ENCODE measurements around the gene NGLY1. TPM values are rescaled to one million over a fixed set of nuclear protein-coding genes. Genes with fewer than 3 reads are reported as not detected.

Gene NGLY1
- total RNA-seq, 4 donors from 2014 or later, result 61.5 to 73.3 (median 68.6) TPM

GRCh38 chr3:25768851-25769250 is 14.4 kb downstream of the NGLY1 start:
- TF ChIP-seq CTCF (IDR thresholded peaks at IDR 0.05 in 4 of 5, conservative IDR thresholded peaks at IDR 0.05 in 1 of 5) (no peak), POLR2A (IDR thresholded peaks at IDR 0.05) (no peak)
- ATAC-seq (no peak), DNase-seq (no peak)
- H3K4me1 ChIP-seq, result no peaks in the 10 kb centered on the region
- H3K27ac ChIP-seq, result no peak overlapping the region
- in situ Hi-C loops (cut with MboI; ENCODE audit: low sequenced_read_pairs in 4 of 4) (loop anchor here in 1 of 4 donors (25.0 kb wide), 1 partner anchor 107 kb away; the partner anchor contains the start of gene TOP2B), intact Hi-C loops (cut with DNase I; ENCODE audit: low total_unique reads) (no loop called here)
- no peaks in the 10 kb centered on the region for H3K27me3 ChIP-seq
- H3K4me3 ChIP-seq, result no peak overlapping the region
- peaks cover 0 to 8% of the 10 kb centered on the region in 2 donors for H3K36me3 ChIP-seq
- no peaks in the 10 kb centered on the region for H3K9me3 ChIP-seq

- no peak for ATAC-seq
- DNase-seq, result no peak
- Histone ChIP-seq H3K27ac (no peak overlapping the region), H3K27me3 (no peaks in the 10 kb centered on the region), H3K9me3 (no peaks in the 10 kb centered on the region), H3K4me3 (no peak overlapping the region), H3K36me3 (peaks cover 0 to 34% of the 10 kb centered on the region in 2 donors), H3K4me1 (no peaks in the 10 kb centered on the region)
- no peak for TF ChIP-seq POLR2A (IDR thresholded peaks at IDR 0.05)
- no peak for TF ChIP-seq CTCF (IDR thresholded peaks at IDR 0.05 in 4 of 5, conservative IDR thresholded peaks at IDR 0.05 in 1 of 5)
- intact Hi-C loops (cut with DNase I; ENCODE audit: low total_unique reads) (no loop called here), in situ Hi-C loops (cut with MboI; ENCODE audit: low sequenced_read_pairs in 4 of 4) (loop anchor here in 1 of 4 donors (25.0 kb wide), 1 partner anchor 89 kb away; the partner anchor contains the start of gene TOP2B)
Measured at GRCh38 chr3:25751725-25752124, 31.5 kb downstream of the NGLY1 start.

- Histone ChIP-seq H3K27ac (no peak overlapping the region), H3K9me3 (no peaks in the 10 kb centered on the region), H3K4me1 (no peaks in the 10 kb centered on the region), H3K36me3 (peaks cover 0 to 34% of the 10 kb centered on the region in 2 donors), H3K4me3 (no peak overlapping the region), H3K27me3 (no peaks in the 10 kb centered on the region)
- DNase-seq, result no peak
- in situ Hi-C loops (cut with MboI; ENCODE audit: low sequenced_read_pairs in 4 of 4), result loop anchor here in 1 of 4 donors (25.0 kb wide), 1 partner anchor 89 kb away; the partner anchor contains the start of gene TOP2B
- ATAC-seq, result no peak
- TF ChIP-seq POLR2A (IDR thresholded peaks at IDR 0.05) (no peak), CTCF (IDR thresholded peaks at IDR 0.05 in 4 of 5, conservative IDR thresholded peaks at IDR 0.05 in 1 of 5) (no peak)
- intact Hi-C loops (cut with DNase I; ENCODE audit: low total_unique reads), result no loop called here
Measured at GRCh38 chr3:25751048-25751447, 32.2 kb downstream of the NGLY1 start.

GRCh38 chr3:25749031-25749581 is 34.1 kb downstream of the NGLY1 start:
- Histone ChIP-seq H3K4me3 (no peak overlapping the region), H3K9me3 (no peaks in the 10 kb centered on the region), H3K27ac (no peak overlapping the region), H3K27me3 (no peaks in the 10 kb centered on the region), H3K36me3 (peaks cover 0 to 34% of the 10 kb centered on the region in 2 donors), H3K4me1 (no peaks in the 10 kb centered on the region)
- no peak for ATAC-seq
- intact Hi-C loops (cut with DNase I; ENCODE audit: low total_unique reads), result no loop called here
- DNase-seq, result no peak
- TF ChIP-seq CTCF (IDR thresholded peaks at IDR 0.05 in 4 of 5, conservative IDR thresholded peaks at IDR 0.05 in 1 of 5) (no peak), POLR2A (IDR thresholded peaks at IDR 0.05) (no peak)
- in situ Hi-C loops (cut with MboI; ENCODE audit: low sequenced_read_pairs in 4 of 4), result no loop called here

Data from gastrocnemius medialis (tissue), 4 donors.